GM18499 (cell line): ENCODE results near the gene FOXD4L1.
"Not testable (repeated sequence)": the region's sequence is repeated elsewhere in the genome, so short reads cannot be mapped to it uniquely, and the experiment has no call there.

Source experiments
- ATAC-seq: cut with Tn5 transposase; IDR thresholded peaks from one replicate; pipeline ENCODE4 v1.9.1; 2021; ENCODE audit warnings: moderate number of reproducible peaks; ENCODE audit not compliant: insufficient read depth, unreplicated experiment

FOXD4L1 gene

GRCh38 chr2:113521492-113521891 lies 23.0 kb downstream of the FOXD4L1 start:
- ATAC-seq: not testable (repeated sequence)

GRCh38 chr2:113524986-113525385 lies 26.5 kb downstream of the FOXD4L1 start:
- not testable (repeated sequence) for ATAC-seq

- peak; percentile 67 for ATAC-seq
Observed at GRCh38 chr2:113527350-113528045, 29.0 kb downstream of the FOXD4L1 start.

- not testable (repeated sequence) for ATAC-seq
Observed at GRCh38 chr2:113528126-113528525, 29.7 kb downstream of the FOXD4L1 start.

- not testable (repeated sequence) for ATAC-seq
Observed at GRCh38 chr2:113528904-113529303, 30.4 kb downstream of the FOXD4L1 start.

- ATAC-seq: not testable (repeated sequence)
Observed at GRCh38 chr2:113532991-113533390, 34.5 kb downstream of the FOXD4L1 start.

GRCh38 chr2:113536573-113536972 lies 38.1 kb downstream of the FOXD4L1 start:
- not testable (repeated sequence) for ATAC-seq

- not testable (repeated sequence) for ATAC-seq
Observed at GRCh38 chr2:113540834-113541203, 42.4 kb downstream of the FOXD4L1 start.

- not testable (repeated sequence) for ATAC-seq
Observed at GRCh38 chr2:113541204-113541975, 42.9 kb downstream of the FOXD4L1 start.

GRCh38 chr2:113541976-113542485 lies 43.6 kb downstream of the FOXD4L1 start:
- ATAC-seq: not testable (repeated sequence)

GRCh38 chr2:113542529-113542928 lies 44.1 kb downstream of the FOXD4L1 start:
- not testable (repeated sequence) for ATAC-seq
